RWPE2 (cell line): ENCODE data around the gene TBL1X.

Source experiments
- ATAC-seq: fragments of 200-7000 bp; cut with Tn5 transposase; 3 replicates; pipeline ENCODE4 v1.9.1; 2021; ENCODE audit warnings: low read depth
- DNase-seq: peaks from one replicate; pipeline ENCODE4 v3.0.0-alpha.2; 2020; ENCODE audit warnings: low spot score
- H3K27ac ChIP-seq: fragments of 450-650 bp; 2 replicates; pipeline ENCODE4 v1.5.1; 2017; ENCODE audit warnings: mild to moderate bottlenecking; ENCODE audit not compliant: poor library complexity, severe bottlenecking
- H3K27me3 ChIP-seq: fragments of 250-450 bp; sonication (Bioruptor Pico); 2 replicates; pipeline ENCODE4 v1.5.1; 2021; ENCODE audit warnings: mild to moderate bottlenecking, moderate library complexity; ENCODE audit not compliant: insufficient read depth, poor library complexity, severe bottlenecking
- H3K36me3 ChIP-seq: fragments of 250-450 bp; sonication (Bioruptor Pico); 2 replicates; pipeline ENCODE4 v1.5.1; 2020; ENCODE audit warnings: low read depth, mild to moderate bottlenecking, moderate library complexity
- H3K4me1 ChIP-seq: fragments of 250-450 bp; sonication (Bioruptor Pico); 2 replicates; pipeline ENCODE4 v1.5.1; 2021; ENCODE audit warnings: mild to moderate bottlenecking, moderate library complexity; ENCODE audit not compliant: insufficient read depth, poor library complexity, severe bottlenecking
- H3K4me3 ChIP-seq: fragments of 250-450 bp; sonication (Bioruptor Pico); 2 replicates; pipeline ENCODE4 v1.5.1; 2021; ENCODE audit warnings: mild to moderate bottlenecking, moderate library complexity; ENCODE audit not compliant: severe bottlenecking
- H3K9me3 ChIP-seq: fragments of 250-450 bp; sonication (Bioruptor Pico); 2 replicates; pipeline ENCODE4 v1.5.1; 2021; ENCODE audit warnings: mild to moderate bottlenecking, moderate library complexity; ENCODE audit not compliant: severe bottlenecking
- CTCF ChIP-seq: fragments of 450-650 bp; IDR thresholded peaks from one replicate; pipeline ENCODE4 v1.5.1; 2017; ENCODE audit warnings: mild to moderate bottlenecking, moderate library complexity; ENCODE audit not compliant: poor library complexity, severe bottlenecking

Gene TBL1X

GRCh38 chrX:9605484-9605883 is 140.6 kb downstream of the TBL1X start:
- Histone ChIP-seq H3K9me3 (no peaks in the 10 kb centered on the region), H3K4me3 (no peak overlapping the region), H3K27ac (no peak overlapping the region), H3K36me3 (no peaks in the 10 kb centered on the region), H3K27me3 (no peaks in the 10 kb centered on the region), H3K4me1 (peaks cover 2% of the 10 kb centered on the region)
- no peak for DNase-seq
- ATAC-seq, result no peak
- TF ChIP-seq CTCF, result no peak

GRCh38 chrX:9606971-9607370 is 142.1 kb downstream of the TBL1X start:
- no peak for ATAC-seq
- Histone ChIP-seq H3K36me3 (no peaks in the 10 kb centered on the region), H3K27ac (no peak overlapping the region), H3K4me3 (no peak overlapping the region), H3K4me1 (peaks cover 10% of the 10 kb centered on the region), H3K27me3 (no peaks in the 10 kb centered on the region), H3K9me3 (no peaks in the 10 kb centered on the region)
- no peak for TF ChIP-seq CTCF
- no peak for DNase-seq

- H3K9me3 ChIP-seq, result no peaks in the 10 kb centered on the region
- no peaks in the 10 kb centered on the region for H3K36me3 ChIP-seq
- no peak for DNase-seq
- H3K4me1 ChIP-seq, result peaks cover 10% of the 10 kb centered on the region
- H3K4me3 ChIP-seq, result no peak overlapping the region
- no peak for TF ChIP-seq CTCF
- no peaks in the 10 kb centered on the region for H3K27me3 ChIP-seq
- ATAC-seq, result no peak
- no peak overlapping the region for H3K27ac ChIP-seq
Measured at GRCh38 chrX:9609499-9609898, 144.6 kb downstream of the TBL1X start.

GRCh38 chrX:9609987-9610386 is 145.1 kb downstream of the TBL1X start:
- no peaks in the 10 kb centered on the region for H3K9me3 ChIP-seq
- peaks cover 10% of the 10 kb centered on the region for H3K4me1 ChIP-seq
- H3K27me3 ChIP-seq, result no peaks in the 10 kb centered on the region
- no peak for ATAC-seq
- no peaks in the 10 kb centered on the region for H3K36me3 ChIP-seq
- no peak overlapping the region for H3K27ac ChIP-seq
- no peak for DNase-seq
- H3K4me3 ChIP-seq, result no peak overlapping the region
- no peak for TF ChIP-seq CTCF

- H3K4me3 ChIP-seq, result no peak overlapping the region
- peak overlapping the region; percentile 24 for H3K27ac ChIP-seq
- H3K36me3 ChIP-seq, result no peaks in the 10 kb centered on the region
- ATAC-seq, result peak; percentile 61
- H3K27me3 ChIP-seq, result no peaks in the 10 kb centered on the region
- TF ChIP-seq CTCF, result no peak
- H3K4me1 ChIP-seq, result peaks cover 10% of the 10 kb centered on the region
- no peaks in the 10 kb centered on the region for H3K9me3 ChIP-seq
- DNase-seq, result no peak
Measured at GRCh38 chrX:9610771-9611392, 146.0 kb downstream of the TBL1X start.
